ENCODE results near the gene DENND4B.
"Not testable (repeated sequence)": the region's sequence is repeated elsewhere in the genome, so short reads cannot be mapped to it uniquely, and the experiment has no call there.

Gene DENND4B

GRCh38 chr1:153906396-153906795 is 40.1 kb downstream of the DENND4B start:
- Mint-ChIP-seq H3K36me3 (peaks cover 12% of the 10 kb centered on the region), H3K27me3 (no peaks in the 10 kb centered on the region), H3K4me3 (no peak overlapping the region), H3K9me3 (no peaks in the 10 kb centered on the region), H3K4me1 (peaks cover 40% of the 10 kb centered on the region), H3K27ac (peak overlapping the region; percentile 70)

GRCh38 chr1:153905908-153906307 is 40.6 kb downstream of the DENND4B start:
- H3K27ac Mint-ChIP-seq, H3K36me3 Mint-ChIP-seq, H3K9me3 Mint-ChIP-seq, H3K4me3 Mint-ChIP-seq, H3K27me3 Mint-ChIP-seq: not testable (repeated sequence)
- H3K4me1 Mint-ChIP-seq = peaks cover 35% of the 10 kb centered on the region

- no peaks in the 10 kb centered on the region for H3K9me3 Mint-ChIP-seq
- H3K4me1 Mint-ChIP-seq = peaks cover 36% of the 10 kb centered on the region
- H3K27ac Mint-ChIP-seq = no peak overlapping the region
- H3K4me3 Mint-ChIP-seq = no peak overlapping the region
- H3K27me3 Mint-ChIP-seq = no peaks in the 10 kb centered on the region
- H3K36me3 Mint-ChIP-seq = peaks cover 11% of the 10 kb centered on the region
Measured at GRCh38 chr1:153903841-153904455, 42.6 kb downstream of the DENND4B start.

- H3K4me3 Mint-ChIP-seq = no peak overlapping the region
- no peaks in the 10 kb centered on the region for H3K9me3 Mint-ChIP-seq
- H3K27ac Mint-ChIP-seq = peak overlapping the region; percentile 68
- H3K27me3 Mint-ChIP-seq = no peaks in the 10 kb centered on the region
- H3K36me3 Mint-ChIP-seq = peaks cover 3% of the 10 kb centered on the region
- peaks cover 31% of the 10 kb centered on the region for H3K4me1 Mint-ChIP-seq
Measured at GRCh38 chr1:153899509-153899908, 47.0 kb downstream of the DENND4B start.

- H3K9me3 Mint-ChIP-seq, H3K27me3 Mint-ChIP-seq, H3K4me3 Mint-ChIP-seq, H3K36me3 Mint-ChIP-seq: not testable (repeated sequence)
- Mint-ChIP-seq H3K4me1 (peaks cover 24% of the 10 kb centered on the region), H3K27ac (peak overlapping the region; percentile 59)
Measured at GRCh38 chr1:153895866-153896265, 50.7 kb downstream of the DENND4B start.

GRCh38 chr1:153891042-153891441 is 55.5 kb downstream of the DENND4B start:
- not testable (repeated sequence) for H3K27me3 Mint-ChIP-seq, H3K9me3 Mint-ChIP-seq, H3K4me3 Mint-ChIP-seq, H3K36me3 Mint-ChIP-seq
- Mint-ChIP-seq H3K4me1 (peaks cover 42% of the 10 kb centered on the region), H3K27ac (peak overlapping the region; percentile 27)

GRCh38 chr1:153888533-153888932 is 58.0 kb downstream of the DENND4B start:
- no peaks in the 10 kb centered on the region for H3K9me3 Mint-ChIP-seq
- no peaks in the 10 kb centered on the region for H3K27me3 Mint-ChIP-seq
- peaks cover 9% of the 10 kb centered on the region for H3K36me3 Mint-ChIP-seq
- H3K4me3 Mint-ChIP-seq = peak overlapping the region; percentile 27
- H3K4me1 Mint-ChIP-seq = peaks cover 47% of the 10 kb centered on the region
- H3K27ac Mint-ChIP-seq = peak overlapping the region; percentile 64

GRCh38 chr1:153886127-153886526 is 60.4 kb downstream of the DENND4B start:
- Mint-ChIP-seq H3K27me3 (no peaks in the 10 kb centered on the region), H3K36me3 (peaks cover 9% of the 10 kb centered on the region), H3K27ac (peak overlapping the region; percentile 17)

GRCh38 chr1:153883223-153883622 is 63.3 kb downstream of the DENND4B start:
- H3K27ac Mint-ChIP-seq = peak overlapping the region; percentile 30
- H3K4me1 Mint-ChIP-seq = peaks cover 29% of the 10 kb centered on the region
- H3K4me3 Mint-ChIP-seq = no peak overlapping the region
- H3K9me3 Mint-ChIP-seq = no peaks in the 10 kb centered on the region
- no peaks in the 10 kb centered on the region for H3K27me3 Mint-ChIP-seq
- H3K36me3 Mint-ChIP-seq = peaks cover 6% of the 10 kb centered on the region

More at GRCh38 chr1:153886127-153886526, 60.4 kb downstream of the DENND4B start:
- Mint-ChIP-seq H3K9me3 (no peaks in the 10 kb centered on the region), H3K4me3 (no peak overlapping the region), H3K4me1 (peaks cover 46% of the 10 kb centered on the region)

GRCh38 chr1:153882296-153882912 is 64.1 kb downstream of the DENND4B start:
- peaks cover 25% of the 10 kb centered on the region for H3K4me1 Mint-ChIP-seq
- no peaks in the 10 kb centered on the region for H3K9me3 Mint-ChIP-seq
- no peak overlapping the region for H3K4me3 Mint-ChIP-seq
- peaks cover 6% of the 10 kb centered on the region for H3K36me3 Mint-ChIP-seq
- no peak overlapping the region for H3K27ac Mint-ChIP-seq
- no peaks in the 10 kb centered on the region for H3K27me3 Mint-ChIP-seq

- no peak overlapping the region for H3K27ac Mint-ChIP-seq
- no peaks in the 10 kb centered on the region for H3K9me3 Mint-ChIP-seq
- peaks cover 24% of the 10 kb centered on the region for H3K4me1 Mint-ChIP-seq
- peaks cover 5% of the 10 kb centered on the region for H3K36me3 Mint-ChIP-seq
- no peaks in the 10 kb centered on the region for H3K27me3 Mint-ChIP-seq
- no peak overlapping the region for H3K4me3 Mint-ChIP-seq
Measured at GRCh38 chr1:153881751-153882150, 64.8 kb downstream of the DENND4B start.

- Mint-ChIP-seq H3K4me1 (peaks cover 25% of the 10 kb centered on the region), H3K27ac (no peak overlapping the region), H3K9me3 (no peaks in the 10 kb centered on the region), H3K27me3 (no peaks in the 10 kb centered on the region), H3K4me3 (no peak overlapping the region), H3K36me3 (peaks cover 4% of the 10 kb centered on the region)
Measured at GRCh38 chr1:153880962-153881361, 65.6 kb downstream of the DENND4B start.

- Mint-ChIP-seq H3K4me3 (no peak overlapping the region), H3K4me1 (peaks cover 26% of the 10 kb centered on the region), H3K27ac (no peak overlapping the region), H3K36me3 (peaks cover 2% of the 10 kb centered on the region), H3K9me3 (no peaks in the 10 kb centered on the region), H3K27me3 (no peaks in the 10 kb centered on the region)
Measured at GRCh38 chr1:153880024-153880423, 66.5 kb downstream of the DENND4B start.

All from activated naive CD4-positive, alpha-beta T cell treated with anti-CD3 and anti-CD28 coated beads, Interleukin-2, amount 50 U/mL, for 24 hours (primary cell).